Ectodermal cell (in vitro differentiated cells): ENCODE data around the gene RILPL2.
"Not testable (repeated sequence)": the region's sequence is repeated elsewhere in the genome, so short reads cannot be mapped to it uniquely, and the experiment has no call there.

ENCODE experiments used
- H3K27ac ChIP-seq: 2 replicates; pipeline ENCODE4 v1.7.0; 2013; ENCODE audit warnings: mild to moderate bottlenecking, low read depth, low read length; ENCODE audit not compliant: insufficient read depth, poor library complexity, severe bottlenecking
- H3K27me3 ChIP-seq: 2 replicates; pipeline ENCODE4 v1.7.0; 2013; ENCODE audit warnings: mild to moderate bottlenecking, low read length; ENCODE audit not compliant: insufficient read depth, control insufficient read depth, poor library complexity, severe bottlenecking
- H3K36me3 ChIP-seq: one replicate; pipeline ENCODE4 v1.7.0; 2013; ENCODE audit warnings: low read length; ENCODE audit not compliant: control insufficient read depth, insufficient read depth
- H3K4me1 ChIP-seq: one replicate; pipeline ENCODE4 v1.7.0; 2013; ENCODE audit warnings: low read length; ENCODE audit not compliant: control insufficient read depth, insufficient read depth
- H3K4me3 ChIP-seq: 2 replicates; pipeline ENCODE4 v1.7.0; 2013; ENCODE audit warnings: low read depth, low read length, control low read depth; ENCODE audit not compliant: insufficient read depth
- H3K9me3 ChIP-seq: 2 replicates; pipeline ENCODE4 v1.7.0; 2013; ENCODE audit warnings: mild to moderate bottlenecking, low read length, moderate library complexity; ENCODE audit not compliant: control insufficient read depth
- WGBS, 2 experiments: methylation state at CpG; one replicate each; pipeline ENCODE4 v1.1.7; 2013; ENCODE audit warnings: missing lambda C conversion rate in 2 of 2; 5-methylcytosine and 5-hydroxymethylcytosine counted together

RILPL2 gene

GRCh38 chr12:123474485-123475245 is 38.2 kb upstream of the RILPL2 start:
- 94% methylated on average over 13 of the region's 13 CpGs for WGBS, 2 experiments
- H3K9me3 ChIP-seq: no peaks in the 10 kb centered on the region
- no peaks in the 10 kb centered on the region for H3K27me3 ChIP-seq
- H3K27ac ChIP-seq: no peak overlapping the region
- no peak overlapping the region for H3K4me3 ChIP-seq
- H3K36me3 ChIP-seq: peaks cover 15% of the 10 kb centered on the region
- H3K4me1 ChIP-seq: no peaks in the 10 kb centered on the region

- H3K36me3 ChIP-seq: peaks cover 15% of the 10 kb centered on the region
- no peaks in the 10 kb centered on the region for H3K4me1 ChIP-seq
- H3K27me3 ChIP-seq: no peaks in the 10 kb centered on the region
- no peaks in the 10 kb centered on the region for H3K9me3 ChIP-seq
- 96 to 97% methylated on average over 12 of the region's 12 CpGs for WGBS, 2 experiments
- no peak overlapping the region for H3K27ac ChIP-seq
- H3K4me3 ChIP-seq: no peak overlapping the region
Observed at GRCh38 chr12:123472438-123472849, 36.0 kb upstream of the RILPL2 start.

DNA sequence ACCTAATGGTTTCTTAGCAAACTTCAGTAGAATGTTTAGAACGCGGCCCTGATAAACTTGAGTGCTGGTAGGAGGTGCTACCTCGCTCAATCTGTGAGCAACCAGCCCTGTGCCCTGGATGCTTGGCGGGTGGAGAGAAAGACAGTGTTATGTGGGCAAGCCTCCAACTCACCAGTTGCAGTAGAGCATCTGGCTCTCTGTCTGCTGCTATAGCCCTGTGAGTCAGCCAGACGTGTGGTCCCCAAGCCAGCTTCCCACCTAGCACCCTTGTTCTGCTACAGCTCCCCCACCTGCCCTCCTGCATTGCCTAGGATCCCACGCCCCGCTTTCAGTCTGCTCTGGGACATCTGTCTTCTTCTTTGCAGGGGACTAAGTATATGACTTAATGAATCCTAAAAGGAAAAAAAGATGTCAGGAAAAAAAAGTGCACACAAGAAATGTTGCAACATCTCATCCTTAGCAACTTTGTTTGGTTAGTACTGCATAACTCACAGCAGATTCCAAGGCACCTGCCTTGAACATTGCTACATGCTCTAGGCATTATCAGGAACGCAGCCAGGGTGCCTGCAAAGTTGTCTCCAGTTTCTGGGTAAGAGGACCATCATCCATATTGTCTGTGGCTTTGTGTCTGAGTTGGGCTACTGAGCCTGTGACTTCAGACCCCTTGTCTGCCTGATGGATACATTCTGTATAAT is 35.0 kb upstream of the RILPL2 start:
- Histone ChIP-seq H3K9me3 (no peaks in the 10 kb centered on the region), H3K4me3 (no peak overlapping the region), H3K36me3 (peaks cover 15% of the 10 kb centered on the region), H3K27ac (no peak overlapping the region), H3K27me3 (no peaks in the 10 kb centered on the region), H3K4me1 (no peaks in the 10 kb centered on the region)
- WGBS, 2 experiments: 93% methylated on average over 8 of the region's 8 CpGs

- Histone ChIP-seq H3K27me3 (no peaks in the 10 kb centered on the region), H3K9me3 (no peaks in the 10 kb centered on the region), H3K4me1 (no peaks in the 10 kb centered on the region), H3K4me3 (no peak overlapping the region), H3K36me3 (peaks cover 15% of the 10 kb centered on the region), H3K27ac (no peak overlapping the region)
- 93 to 94% methylated on average over 2 of the region's 2 CpGs for WGBS, 2 experiments
Observed at GRCh38 chr12:123469978-123470377, 33.5 kb upstream of the RILPL2 start.

DNA sequence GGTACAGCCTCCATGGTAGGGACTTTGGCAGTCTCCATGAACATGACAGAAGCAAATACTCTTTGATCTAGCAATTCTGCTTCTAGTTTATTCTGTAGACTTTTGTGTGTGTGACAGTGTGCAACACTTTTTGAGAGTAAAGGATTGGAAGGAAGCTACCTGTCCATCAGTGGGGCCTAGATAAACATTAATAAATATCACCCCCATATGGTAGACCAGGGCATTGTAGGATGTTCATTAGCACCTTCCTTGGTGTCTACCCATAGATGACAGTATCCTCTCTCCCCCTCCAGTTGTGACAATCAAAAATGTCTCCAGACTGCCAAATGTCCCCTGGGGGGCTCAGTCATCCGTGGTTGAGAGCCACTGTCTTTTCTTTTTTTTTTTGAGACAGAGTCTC is 32.3 kb upstream of the RILPL2 start:
- no peak overlapping the region for H3K27ac ChIP-seq
- no peaks in the 10 kb centered on the region for H3K4me1 ChIP-seq
- no peak overlapping the region for H3K4me3 ChIP-seq
- H3K36me3 ChIP-seq: peaks cover 15% of the 10 kb centered on the region
- 74 to 77% methylated on average over 1 of the region's 1 CpG for WGBS, 2 experiments
- no peaks in the 10 kb centered on the region for H3K9me3 ChIP-seq
- H3K27me3 ChIP-seq: no peaks in the 10 kb centered on the region

- no peak overlapping the region for H3K27ac ChIP-seq
- no peaks in the 10 kb centered on the region for H3K36me3 ChIP-seq
- no peaks in the 10 kb centered on the region for H3K27me3 ChIP-seq
- whole genome bisulfite sequencing, 2 experiments: 94% methylated on average over 4 of the region's 4 CpGs
- no peaks in the 10 kb centered on the region for H3K9me3 ChIP-seq
- H3K4me3 ChIP-seq: no peak overlapping the region
- H3K4me1 ChIP-seq: no peaks in the 10 kb centered on the region
Observed at GRCh38 chr12:123465084-123465483, 28.6 kb upstream of the RILPL2 start.

DNA sequence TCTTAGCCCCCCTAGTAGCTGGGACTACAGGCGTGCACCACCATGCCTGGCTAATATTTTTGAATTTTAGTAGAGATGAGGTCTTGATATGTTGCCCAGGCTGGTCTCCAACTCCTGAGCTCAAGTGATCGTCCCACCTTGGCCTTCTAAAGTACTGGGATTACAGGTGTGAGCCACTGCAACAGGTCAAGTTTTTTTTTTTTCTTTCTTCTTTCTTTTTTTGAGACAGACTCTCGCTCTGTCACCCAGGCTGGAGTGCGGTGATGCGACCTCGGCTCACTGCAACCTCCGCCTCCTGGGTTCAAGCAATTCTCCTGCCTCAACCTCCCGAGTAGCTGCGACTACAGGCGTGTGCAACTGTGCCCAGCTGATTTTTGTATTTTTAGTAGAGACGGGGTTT is 26.7 kb upstream of the RILPL2 start:
- H3K4me3 ChIP-seq, H3K9me3 ChIP-seq, H3K27ac ChIP-seq, H3K36me3 ChIP-seq, H3K4me1 ChIP-seq, H3K27me3 ChIP-seq: not testable (repeated sequence)
- WGBS, 2 experiments: 90 to 94% methylated on average over 11 of the region's 11 CpGs

GRCh38 chr12:123457980-123458779 is 21.7 kb upstream of the RILPL2 start, which contains the start of gene SNRNP35:
TSS of gene SNRNP35 (plus strand) at chr12:123458139. CDS start at chr12:123465541, 7,402 bp downstream.
- no peaks in the 10 kb centered on the region for H3K9me3 ChIP-seq
- no peaks in the 10 kb centered on the region for H3K27me3 ChIP-seq
- H3K4me1 ChIP-seq: no peaks in the 10 kb centered on the region
- H3K36me3 ChIP-seq: no peaks in the 10 kb centered on the region
- WGBS, 2 experiments: 1 to 2% methylated on average over 48 of the region's 48 CpGs
- peak within 1 kb of the TSS; percentile 65 for H3K4me3 ChIP-seq
- peak within 1 kb of the TSS; percentile 91 for H3K27ac ChIP-seq

DNA sequence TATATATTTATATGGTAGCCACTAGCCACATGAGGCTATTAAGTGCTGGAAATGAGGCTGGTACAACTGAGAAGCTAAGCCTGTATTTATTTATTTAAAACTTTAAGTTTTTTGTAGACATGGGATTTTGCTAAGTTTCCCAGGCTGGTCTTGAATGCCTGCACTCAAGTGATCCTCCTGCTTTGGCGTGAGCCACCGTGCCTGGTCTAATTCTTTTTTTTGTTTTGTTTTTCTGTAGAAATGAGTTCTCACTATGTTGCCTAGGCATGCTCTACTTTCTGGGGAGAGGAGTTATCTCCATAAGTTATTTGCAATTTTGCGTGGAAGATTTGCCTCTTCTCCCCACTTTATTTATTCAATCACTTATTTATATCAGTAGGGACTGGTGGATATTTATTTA is 16.7 kb upstream of the RILPL2 start:
- H3K27me3 ChIP-seq: no peaks in the 10 kb centered on the region
- WGBS, 2 experiments: 76 to 80% methylated on average over 2 of the region's 3 CpGs
- no peak overlapping the region for H3K4me3 ChIP-seq
- no peaks in the 10 kb centered on the region for H3K9me3 ChIP-seq
- no peaks in the 10 kb centered on the region for H3K36me3 ChIP-seq
- no peak overlapping the region for H3K27ac ChIP-seq
- H3K4me1 ChIP-seq: no peaks in the 10 kb centered on the region

- 0% methylated on average over 1 of the region's 1 CpG for WGBS, 2 experiments
- H3K36me3 ChIP-seq: not testable (repeated sequence)
Observed at GRCh38 chr12:123452276-123452550, 15.7 kb upstream of the RILPL2 start.

More at GRCh38 chr12:123452276-123452550, 15.7 kb upstream of the RILPL2 start:
- not testable (repeated sequence) for H3K4me1 ChIP-seq, H3K27ac ChIP-seq, H3K9me3 ChIP-seq, H3K27me3 ChIP-seq, H3K4me3 ChIP-seq
